Panc1 (cell line): ENCODE results near the gene TMEM178A. TPM values are rescaled to one million over a fixed set of nuclear protein-coding genes. Genes with fewer than 3 reads are reported as not detected.

Experiments
- ATAC-seq: fragments of 200-7000 bp; cut with Tn5 transposase; 2 replicates; pipeline ENCODE4 v1.9.1; 2020; ENCODE audit warnings: mild to moderate bottlenecking, moderate library complexity
- BruUV-seq: library from RNA; stranded (reverse); fragments of 400-500 nt; replicated peaks from 2 replicates; lab custom pipeline; 2021; lab: Mats Ljungman, UMichigan
- CTCF ChIA-PET: fragments of 300-600 bp; sonication (Branson Sonifier 250); formaldehyde crosslinking; loops from one replicate; lab custom pipeline; 2022; ENCODE audit warnings: antibody characterized with exemption; lab: Charles Lee
- POLR2A ChIA-PET: fragments of 300-600 bp; sonication (Branson Sonifier 250); formaldehyde crosslinking; loops from one replicate; lab custom pipeline; 2022; ENCODE audit warnings: antibody characterized with exemption; lab: Charles Lee
- DNase-seq: peaks from one replicate; pipeline ENCODE4 v3.0.0-alpha.2; 2010; ENCODE audit warnings: low read depth, low spot score
- H3K27ac ChIP-seq: 2 replicates; pipeline ENCODE4 v1.5.1; 2011; ENCODE audit warnings: mild to moderate bottlenecking, low read length, inconsistent platforms
- H3K27me3 ChIP-seq: fragments of 200-500 bp; sonication (Bioruptor generic); 2 replicates; pipeline ENCODE4 v1.6.0; 2014; ENCODE audit warnings: low read length, inconsistent platforms; ENCODE audit not compliant: control insufficient read depth, insufficient read depth
- H3K36me3 ChIP-seq: fragments of 200-500 bp; sonication (Bioruptor generic); 2 replicates; pipeline ENCODE4 v1.5.1; 2014; ENCODE audit warnings: inconsistent platforms, mild to moderate bottlenecking, low read length, moderate library complexity; ENCODE audit not compliant: control insufficient read depth, insufficient read depth
- H3K4me1 ChIP-seq: 2 replicates; pipeline ENCODE4 v1.5.1; 2011; ENCODE audit warnings: inconsistent platforms, mild to moderate bottlenecking, low read length, moderate library complexity; ENCODE audit not compliant: control insufficient read depth, insufficient read depth
- H3K4me3 ChIP-seq, 2 experiments: 2 replicates each; pipeline ENCODE4 v1.5.1; 2011 to 2012; ENCODE audit warnings: low read depth in 2 of 2, low read length in 2 of 2, mild to moderate bottlenecking in 2 of 2, inconsistent platforms in 1 of 2, moderate library complexity in 1 of 2
- H3K9me3 ChIP-seq: fragments of 200-500 bp; sonication (Bioruptor generic); 2 replicates; pipeline ENCODE4 v1.5.1; 2014; ENCODE audit warnings: low read depth, mild to moderate bottlenecking, inconsistent platforms, low read length, moderate library complexity; ENCODE audit not compliant: control insufficient read depth, insufficient read depth
- CTCF ChIP-seq: fragments of 450-650 bp; IDR thresholded peaks from 2 replicates; pipeline ENCODE4 v1.5.1; 2017; ENCODE audit warnings: mild to moderate bottlenecking
- POLR2AphosphoS5 ChIP-seq: IDR thresholded peaks from 2 replicates; pipeline ENCODE4 v1.6.1; 2012; ENCODE audit warnings: mild to moderate bottlenecking, low read depth, low read length, moderate library complexity
- SIN3A ChIP-seq: IDR thresholded peaks from 2 replicates; pipeline ENCODE4 v1.6.1; 2012; ENCODE audit warnings: low read depth, mild to moderate bottlenecking, low read length, moderate library complexity, borderline replicate concordance; ENCODE audit not compliant: insufficient read depth
- TCF7L2 ChIP-seq: IDR thresholded peaks from 2 replicates; pipeline ENCODE4 v1.6.1; 2011; ENCODE audit warnings: mild to moderate bottlenecking, low read depth, low read length, inconsistent platforms
- in situ Hi-C: cut with HindIII; loops from 2 replicates; pipeline ENCODE4 v1.10.0; 2016; ENCODE audit warnings: low sequenced_read_pairs, low pct_unique_long_range_greater_than_20kb
- intact Hi-C: fragments of 100-400 bp; cut with micrococcal nuclease; formaldehyde crosslinking; loops from one replicate; pipeline ENCODE4 v1.10.0; 2022; ENCODE audit not compliant: unreplicated experiment
- total RNA-seq: library from RNA; stranded (reverse); gene quantifications from one replicate; pipeline ENCODE4 v1.2.1, GENCODE V29; 2021; ENCODE audit not compliant: unreplicated experiment
- TF ChIP-seq, protein P1 (sequence below), 2 experiments: IDR thresholded peaks; 2 replicates each; pipeline ENCODE4 v1.6.1; 2011 to 2012; ENCODE audit warnings: low read depth in 2 of 2, control low read depth in 1 of 2, low read length in 1 of 2, mild to moderate bottlenecking in 1 of 2, moderate library complexity in 1 of 2; ENCODE audit not compliant: insufficient read depth in 1 of 2

Gene TMEM178A
- total RNA-seq, 1 experiment from 2014 or later: not detected

GRCh38 chr2:39734445-39734844 lies 68.7 kb downstream of the TMEM178A start:
- H3K4me1 ChIP-seq: no peaks in the 10 kb centered on the region
- no peak overlapping the region for H3K4me3 ChIP-seq
- ChIA-PET CTCF (no interaction called here), POLR2A (no interaction called here)
- BruUV-seq: no TSS peak
- DNase-seq (no peak), ATAC-seq (no peak)
- in situ Hi-C loops (no loop called here), intact Hi-C loops (no loop called here)
- no peak for TF ChIP-seq SIN3A
- no peak for TF ChIP-seq POLR2AphosphoS5
- TF ChIP-seq, protein P1, sequence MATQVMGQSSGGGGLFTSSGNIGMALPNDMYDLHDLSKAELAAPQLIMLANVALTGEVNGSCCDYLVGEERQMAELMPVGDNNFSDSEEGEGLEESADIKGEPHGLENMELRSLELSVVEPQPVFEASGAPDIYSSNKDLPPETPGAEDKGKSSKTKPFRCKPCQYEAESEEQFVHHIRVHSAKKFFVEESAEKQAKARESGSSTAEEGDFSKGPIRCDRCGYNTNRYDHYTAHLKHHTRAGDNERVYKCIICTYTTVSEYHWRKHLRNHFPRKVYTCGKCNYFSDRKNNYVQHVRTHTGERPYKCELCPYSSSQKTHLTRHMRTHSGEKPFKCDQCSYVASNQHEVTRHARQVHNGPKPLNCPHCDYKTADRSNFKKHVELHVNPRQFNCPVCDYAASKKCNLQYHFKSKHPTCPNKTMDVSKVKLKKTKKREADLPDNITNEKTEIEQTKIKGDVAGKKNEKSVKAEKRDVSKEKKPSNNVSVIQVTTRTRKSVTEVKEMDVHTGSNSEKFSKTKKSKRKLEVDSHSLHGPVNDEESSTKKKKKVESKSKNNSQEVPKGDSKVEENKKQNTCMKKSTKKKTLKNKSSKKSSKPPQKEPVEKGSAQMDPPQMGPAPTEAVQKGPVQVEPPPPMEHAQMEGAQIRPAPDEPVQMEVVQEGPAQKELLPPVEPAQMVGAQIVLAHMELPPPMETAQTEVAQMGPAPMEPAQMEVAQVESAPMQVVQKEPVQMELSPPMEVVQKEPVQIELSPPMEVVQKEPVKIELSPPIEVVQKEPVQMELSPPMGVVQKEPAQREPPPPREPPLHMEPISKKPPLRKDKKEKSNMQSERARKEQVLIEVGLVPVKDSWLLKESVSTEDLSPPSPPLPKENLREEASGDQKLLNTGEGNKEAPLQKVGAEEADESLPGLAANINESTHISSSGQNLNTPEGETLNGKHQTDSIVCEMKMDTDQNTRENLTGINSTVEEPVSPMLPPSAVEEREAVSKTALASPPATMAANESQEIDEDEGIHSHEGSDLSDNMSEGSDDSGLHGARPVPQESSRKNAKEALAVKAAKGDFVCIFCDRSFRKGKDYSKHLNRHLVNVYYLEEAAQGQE (IDR thresholded peaks at IDR 0.05; ENCODE audit: insufficient read depth in 1 of 2, low read depth in 2 of 2, low read length in 1 of 2): no peak
- no peak for TF ChIP-seq CTCF
- TF ChIP-seq TCF7L2: no peak
- no peaks in the 10 kb centered on the region for H3K27me3 ChIP-seq
- H3K27ac ChIP-seq: no peak overlapping the region
- H3K36me3 ChIP-seq: peaks cover 17% of the 10 kb centered on the region; the same call in 1 of the 2 replicates
- H3K9me3 ChIP-seq: no peaks in the 10 kb centered on the region

DNA sequence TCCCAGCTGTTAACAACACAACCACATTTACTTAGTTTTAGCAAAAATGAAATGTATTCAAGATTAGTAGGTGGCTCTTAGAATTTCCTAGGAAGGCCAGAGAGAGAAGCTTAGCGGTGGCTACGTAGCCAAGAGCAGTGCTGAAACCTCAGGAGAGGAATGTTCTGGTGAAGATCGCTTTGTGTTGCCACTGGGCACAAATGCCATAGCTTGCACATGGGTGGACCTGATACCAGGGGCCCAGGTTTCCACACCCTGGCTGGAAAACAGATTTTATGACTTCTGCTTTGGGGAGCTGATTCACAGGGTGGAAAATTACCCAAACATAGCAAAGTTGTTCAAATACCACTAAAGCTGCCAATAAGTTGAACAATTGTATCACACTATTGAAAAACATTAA lies 69.9 kb downstream of the TMEM178A start:
- no peak overlapping the region for H3K27ac ChIP-seq
- no peaks in the 10 kb centered on the region for H3K4me1 ChIP-seq
- ATAC-seq: no peak
- H3K4me3 ChIP-seq: no peak overlapping the region
- intact Hi-C loops: no loop called here
- DNase-seq: no peak
- ChIA-PET CTCF (no interaction called here), POLR2A (no interaction called here)
- in situ Hi-C loops: no loop called here
- TF ChIP-seq POLR2AphosphoS5 (no peak), TCF7L2 (no peak), SIN3A (no peak), CTCF (no peak)
- TF ChIP-seq, protein P1 (IDR thresholded peaks at IDR 0.05; ENCODE audit: insufficient read depth in 1 of 2, low read depth in 2 of 2, low read length in 1 of 2): no peak
- BruUV-seq: no TSS peak
- H3K9me3 ChIP-seq: no peaks in the 10 kb centered on the region
- peaks cover 20% of the 10 kb centered on the region; the same call in 1 of the 2 replicates for H3K36me3 ChIP-seq
- H3K27me3 ChIP-seq: no peaks in the 10 kb centered on the region
